GM10847 (cell line): ENCODE data around the gene NSG1.

Source experiments
- POLR2A ChIP-seq: IDR thresholded peaks from 2 replicates; pipeline ENCODE4 v1.6.1; 2011; ENCODE audit not compliant: insufficient read length; ENCODE audit errors: extremely low read depth

NSG1 gene

GRCh38 chr4:4362991-4363697, 23.8 kb upstream of the NSG1 start:
- TF ChIP-seq POLR2A = no peak

- TF ChIP-seq POLR2A = no peak
Measured at GRCh38 chr4:4364061-4364460, 22.8 kb upstream of the NSG1 start.

- TF ChIP-seq POLR2A = no peak
Measured at GRCh38 chr4:4364486-4365208, 22.3 kb upstream of the NSG1 start.

DNA sequence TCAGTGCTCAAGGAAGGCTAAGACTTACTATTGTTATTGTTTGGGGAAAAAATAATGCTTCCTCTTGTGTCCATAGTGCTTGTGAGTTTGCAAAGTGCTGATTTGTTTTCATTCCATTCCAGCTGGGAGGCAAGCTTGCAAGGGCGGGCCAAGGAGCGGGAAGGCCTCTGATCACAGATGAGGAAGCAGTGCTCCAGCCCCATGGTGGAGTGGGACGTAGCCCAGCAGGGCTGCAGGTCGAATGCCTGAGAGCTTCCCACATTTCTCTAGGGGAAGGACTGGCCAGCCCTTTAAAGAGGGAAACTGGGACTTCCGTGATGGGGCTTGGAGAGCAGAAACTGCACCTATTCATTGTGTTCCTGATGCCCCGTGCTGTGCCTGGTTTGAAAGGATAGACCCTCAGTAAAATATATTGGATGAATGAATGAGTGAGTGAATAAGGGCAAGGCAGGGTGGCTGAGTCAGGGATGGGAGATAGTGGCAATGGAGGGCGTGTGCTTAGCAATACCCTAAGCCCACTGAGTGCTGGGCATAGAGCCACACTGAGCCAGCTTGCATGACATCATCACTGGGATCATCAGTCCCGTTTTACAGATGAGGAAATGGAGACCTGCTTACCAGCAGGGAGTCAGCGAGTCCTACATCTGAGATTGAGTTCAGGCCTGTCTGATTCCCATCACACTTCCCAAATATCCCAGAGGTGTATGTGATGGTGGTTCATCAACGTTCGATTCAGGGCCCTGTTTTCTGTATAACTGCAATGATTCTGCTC, 17.9 kb upstream of the NSG1 start:
- no peak for TF ChIP-seq POLR2A

- no peak for TF ChIP-seq POLR2A
Measured at GRCh38 chr4:4374388-4375098, 12.4 kb upstream of the NSG1 start.

DNA sequence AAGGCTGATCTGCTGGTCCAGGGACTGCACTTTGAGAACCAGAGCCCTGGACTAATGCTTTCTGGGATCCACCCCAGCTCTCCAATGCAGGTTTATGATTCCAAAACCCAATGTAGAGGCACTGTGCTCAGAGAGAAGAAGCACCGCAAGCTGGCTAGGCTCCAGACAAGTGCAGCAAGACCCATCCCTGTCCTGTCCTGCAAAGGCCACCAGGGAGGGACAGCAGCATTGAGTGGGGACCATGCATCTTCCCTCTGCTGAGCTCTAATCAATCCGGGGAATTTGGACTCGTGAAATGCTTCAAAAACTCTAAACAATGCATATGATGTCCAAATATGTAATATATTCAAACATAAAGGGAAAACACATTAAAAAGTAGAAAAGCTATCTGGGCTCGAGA, 10.8 kb upstream of the NSG1 start:
- TF ChIP-seq POLR2A = no peak

- no peak for TF ChIP-seq POLR2A
Measured at GRCh38 chr4:4377191-4377590, 9.7 kb upstream of the NSG1 start.

GRCh38 chr4:4377732-4378460, 9.0 kb upstream of the NSG1 start:
- no peak for TF ChIP-seq POLR2A

- no peak for TF ChIP-seq POLR2A
Measured at GRCh38 chr4:4379540-4380087, 7.3 kb upstream of the NSG1 start.

DNA sequence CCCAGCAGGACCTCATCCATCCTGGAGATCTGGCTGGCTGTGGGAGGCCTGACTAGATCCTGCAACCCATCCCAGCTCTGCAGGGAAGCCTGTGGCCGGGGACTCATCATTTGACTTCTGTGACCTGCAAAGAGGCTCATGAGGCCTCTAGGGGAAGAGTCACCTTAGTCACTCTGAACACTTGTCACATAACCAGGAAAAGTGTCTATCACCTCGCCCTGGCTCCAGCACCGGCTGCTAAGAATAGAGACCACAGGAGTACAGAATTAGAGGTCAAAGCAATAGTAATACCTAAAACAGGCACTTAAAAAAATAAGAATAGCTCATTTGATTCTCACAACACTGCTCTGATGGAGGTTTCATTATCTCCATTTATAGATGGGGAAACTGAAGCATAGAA, 3.8 kb upstream of the NSG1 start:
- TF ChIP-seq POLR2A = no peak

GRCh38 chr4:4384837-4385236, 2.1 kb upstream of the NSG1 start:
- TF ChIP-seq POLR2A = no peak

DNA sequence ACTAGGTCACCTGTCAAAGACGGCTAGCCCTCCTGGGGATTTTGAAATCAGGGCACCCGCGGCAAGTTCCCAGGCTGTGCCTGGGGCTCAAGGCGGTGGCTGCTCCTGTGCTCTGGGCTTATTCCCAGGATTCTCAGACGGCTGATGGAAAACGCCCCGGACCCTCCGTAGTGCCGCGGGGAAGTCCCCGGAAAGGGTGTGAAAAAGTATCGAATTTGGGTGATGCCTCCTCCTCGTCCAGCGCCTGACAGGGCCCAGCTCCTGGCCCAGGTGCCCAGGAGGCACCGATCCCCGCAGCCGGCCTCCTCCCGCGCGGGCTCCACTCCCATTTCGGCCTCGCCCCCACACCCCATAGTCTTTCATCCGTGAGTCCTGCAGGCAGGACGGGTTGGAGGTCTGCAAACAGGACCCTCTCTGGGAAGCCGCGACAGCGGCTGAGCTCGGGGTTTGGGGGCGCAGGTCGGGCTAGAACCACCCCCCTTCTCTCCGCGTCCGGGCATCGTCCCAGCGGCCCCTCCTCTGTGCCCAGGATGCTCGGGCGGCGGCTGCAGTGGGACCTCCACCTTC, 1.1 kb upstream of the NSG1 start:
- no peak for TF ChIP-seq POLR2A

DNA sequence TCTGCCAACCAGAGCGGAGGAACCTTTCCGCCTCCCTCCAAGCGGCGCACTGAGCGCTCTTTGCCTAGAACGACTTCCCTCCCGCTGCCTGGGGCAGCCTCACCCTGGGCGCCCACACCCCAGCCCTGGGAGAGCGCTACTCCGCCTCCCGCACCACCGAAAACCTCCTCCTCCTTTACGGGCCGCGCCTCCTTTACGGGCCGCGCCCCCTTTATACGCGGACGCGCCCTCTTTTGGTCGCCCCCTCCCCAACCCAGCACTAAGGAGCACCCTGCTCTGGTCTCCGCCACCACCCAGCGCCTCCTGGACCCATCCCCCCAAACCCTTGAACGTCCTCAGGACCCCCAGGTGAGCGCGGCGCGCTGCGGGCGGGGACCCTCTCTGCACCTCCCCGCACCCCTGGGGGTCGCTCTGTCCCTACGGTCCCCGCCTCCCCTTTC, 586 bp upstream of the NSG1 start:
- TF ChIP-seq POLR2A = no peak
